ELR (cell line): ENCODE measurements around the gene SLC2A9.

ENCODE experiments used
- DNase-seq: peaks from one replicate; pipeline ENCODE4 v3.0.0-alpha.2; 2015; ENCODE audit warnings: low read depth

The SLC2A9 gene

DNA sequence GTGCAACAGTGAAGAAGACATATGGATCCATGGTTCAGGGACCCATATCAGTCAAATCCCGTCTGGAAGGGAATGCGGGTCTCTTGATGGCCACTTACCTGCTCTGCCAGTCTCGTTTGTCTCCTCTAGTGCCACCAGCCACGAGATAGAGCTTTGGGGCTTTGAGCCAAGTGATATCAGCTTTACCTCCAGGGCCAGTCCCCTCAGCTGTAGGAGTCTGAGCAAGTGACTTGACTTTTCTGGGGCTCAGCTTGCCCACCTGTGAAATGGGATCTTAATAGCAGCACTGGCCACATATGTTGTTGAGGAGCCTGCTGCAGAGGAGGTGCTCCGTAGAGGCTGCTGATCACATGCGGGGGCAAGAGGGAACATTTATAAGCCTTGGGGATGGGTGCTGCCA, 1.2 kb downstream of the SLC2A9 start:
- no peak for DNase-seq

DNA sequence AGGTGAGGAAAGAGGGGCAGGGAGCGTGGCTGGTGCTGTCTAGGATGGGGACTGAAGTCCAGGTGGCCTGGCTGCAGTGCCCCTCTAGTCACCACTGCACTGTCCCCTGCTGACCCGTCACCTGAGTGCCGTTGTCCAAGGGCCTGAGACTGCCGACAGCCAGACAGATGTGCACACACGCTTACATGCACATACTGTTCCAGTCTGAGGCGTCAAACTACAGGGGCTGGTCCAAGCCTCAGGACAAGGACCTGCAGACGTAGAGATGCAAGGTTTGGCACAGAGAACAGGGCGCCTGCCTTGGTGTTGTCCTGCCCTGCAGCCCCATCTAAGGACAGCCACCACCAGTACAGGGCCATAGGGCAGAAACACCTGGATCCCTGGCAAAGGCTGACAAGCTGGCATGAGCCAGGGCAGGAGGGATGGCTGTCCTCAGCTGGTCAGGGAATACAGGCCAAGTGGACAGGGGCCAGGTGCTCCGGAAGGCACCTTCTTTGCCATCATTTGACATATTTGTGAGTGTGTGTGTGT, 1.7 kb downstream of the SLC2A9 start:
- no peak for DNase-seq

DNA sequence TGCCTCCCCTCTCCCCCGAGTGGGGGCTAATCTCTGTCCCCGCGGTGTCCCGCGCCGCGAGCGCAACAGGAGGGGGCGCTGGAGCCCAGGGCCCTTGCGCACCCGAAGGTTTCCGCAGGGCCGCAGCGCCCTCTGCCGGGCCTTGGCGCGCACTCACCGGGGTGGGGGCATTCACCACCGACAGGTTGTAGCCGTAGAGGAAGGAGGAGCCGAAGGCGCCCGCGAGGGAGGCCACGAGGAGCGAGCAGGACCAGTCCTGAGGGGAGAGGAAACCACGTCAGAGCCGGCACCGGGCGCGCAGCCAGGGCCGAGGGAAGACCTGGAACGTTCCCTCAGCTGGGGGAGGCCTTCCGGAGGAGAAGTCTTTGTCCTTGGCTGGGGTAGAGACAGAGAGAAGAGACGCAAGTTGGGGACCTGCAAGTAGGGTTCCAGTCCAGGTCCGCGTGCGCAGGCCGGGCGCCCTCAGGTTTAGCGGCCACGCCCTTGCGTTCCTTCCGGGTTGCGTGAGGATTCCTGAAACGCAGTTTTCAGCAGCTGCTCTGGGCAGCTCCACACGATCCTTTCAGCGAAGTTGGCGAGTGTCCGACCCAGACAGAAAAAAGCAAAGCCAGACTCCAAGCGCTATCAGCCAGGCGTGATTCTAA, 2.4 kb downstream of the SLC2A9 start:
- peak; percentile 83 for DNase-seq

DNA sequence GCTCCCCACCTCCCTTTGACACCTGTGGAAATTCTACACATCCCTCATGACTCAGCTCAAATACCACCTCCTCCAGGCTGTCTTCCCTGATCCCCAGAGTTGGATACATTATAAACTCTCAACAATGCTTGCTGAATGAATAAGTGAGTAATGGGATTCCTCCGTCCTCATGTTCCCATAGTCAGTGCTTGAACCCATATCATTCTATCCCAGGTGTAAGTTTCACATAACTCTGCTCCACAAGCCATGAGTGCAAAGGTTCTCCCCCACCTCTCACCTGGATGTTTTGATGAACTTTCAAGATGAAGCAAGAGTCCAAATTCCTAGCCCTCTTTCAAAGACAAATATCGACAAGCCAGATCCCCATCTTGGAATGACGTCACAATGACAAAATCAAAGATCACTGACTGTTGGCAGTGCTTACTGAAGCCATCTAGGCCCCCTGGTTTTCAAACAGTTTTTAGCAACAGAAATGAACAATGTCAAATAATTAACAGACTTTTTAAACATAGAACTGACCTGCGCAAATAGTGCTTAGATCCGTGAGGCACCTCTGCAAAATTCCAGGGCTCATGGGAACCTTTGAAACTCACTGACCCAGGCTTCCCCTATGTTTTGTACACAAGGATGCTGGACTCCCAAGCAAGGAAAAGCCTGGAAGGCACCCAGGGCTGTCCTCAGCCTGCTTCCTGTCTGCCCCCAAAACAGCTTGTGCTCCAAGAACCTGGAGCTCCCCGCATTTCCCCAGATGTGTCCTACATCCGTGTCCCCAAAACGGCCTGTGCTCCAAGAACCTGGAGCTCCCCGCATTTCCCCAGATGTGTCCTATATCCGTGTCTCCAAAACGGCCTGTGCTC, 4.0 kb downstream of the SLC2A9 start:
- DNase-seq: no peak

DNA sequence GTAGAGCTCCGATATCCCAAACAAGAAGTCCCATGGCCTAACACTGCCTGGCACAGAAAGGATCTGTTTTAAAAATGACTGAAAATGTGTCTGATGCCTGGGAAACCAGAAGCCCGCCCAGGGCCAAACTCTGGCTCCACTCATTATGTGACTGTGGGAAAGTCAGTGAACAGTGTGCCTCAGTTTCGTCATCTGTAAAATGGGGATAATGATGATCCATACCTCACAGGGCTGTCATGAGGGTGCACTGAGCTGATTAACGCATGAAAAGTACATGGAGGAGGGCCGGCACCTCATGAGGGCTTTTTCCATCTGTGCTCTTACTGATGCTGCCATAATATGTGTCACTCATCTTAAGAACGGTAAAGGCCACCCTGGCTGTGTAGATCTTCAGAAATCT, 5.1 kb downstream of the SLC2A9 start:
- no peak for DNase-seq

DNA sequence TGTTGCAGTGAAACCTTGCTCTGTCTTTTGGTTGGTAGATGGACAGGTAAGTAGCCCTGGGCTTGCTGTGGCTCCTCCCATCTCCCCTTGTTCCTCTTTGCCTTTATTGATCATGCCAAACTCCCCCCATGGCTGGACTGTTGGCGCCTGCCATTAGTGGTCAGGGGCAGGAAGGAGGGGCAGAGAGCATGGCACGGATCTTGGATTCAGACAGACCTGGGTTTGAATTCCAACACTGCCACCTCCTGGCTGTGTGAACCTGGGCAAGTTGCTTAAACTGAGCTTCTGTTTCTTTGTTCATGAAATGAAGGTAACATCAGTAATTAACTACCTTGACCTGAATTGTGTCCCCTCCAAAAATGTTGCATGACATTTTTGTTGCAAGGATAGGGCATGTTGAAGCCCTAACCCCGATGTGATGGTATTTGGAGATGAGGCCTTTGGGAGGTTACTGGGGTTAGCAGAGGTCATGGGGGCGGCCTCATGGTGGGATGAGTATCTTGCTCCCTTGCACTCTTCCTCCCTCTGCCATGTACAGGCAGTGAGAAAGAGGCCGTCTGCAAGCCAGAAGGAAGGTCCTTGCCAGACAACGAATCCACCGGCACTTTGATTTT, 6.0 kb downstream of the SLC2A9 start:
- peak; percentile 30 for DNase-seq

DNA sequence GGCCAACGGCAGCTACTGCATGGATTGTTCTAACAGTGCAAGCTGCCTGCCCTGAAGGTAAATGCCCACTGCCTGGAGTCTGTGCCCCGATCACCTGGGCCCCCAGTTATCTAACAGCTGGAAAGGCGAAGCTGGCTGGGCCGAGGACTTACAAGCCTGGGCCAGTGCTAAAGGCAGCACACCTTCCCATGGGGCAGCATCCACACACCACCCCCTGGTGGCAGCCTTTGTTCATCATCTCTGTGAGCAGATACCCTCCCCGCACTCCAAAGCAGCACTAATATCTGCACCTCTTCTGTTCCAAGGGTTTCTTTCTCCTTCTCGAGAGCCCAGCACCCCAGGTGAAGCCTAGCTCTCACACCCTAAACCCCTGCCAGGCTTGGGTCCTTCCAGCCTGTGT, 7.6 kb downstream of the SLC2A9 start:
- peak; percentile 19 for DNase-seq

DNA sequence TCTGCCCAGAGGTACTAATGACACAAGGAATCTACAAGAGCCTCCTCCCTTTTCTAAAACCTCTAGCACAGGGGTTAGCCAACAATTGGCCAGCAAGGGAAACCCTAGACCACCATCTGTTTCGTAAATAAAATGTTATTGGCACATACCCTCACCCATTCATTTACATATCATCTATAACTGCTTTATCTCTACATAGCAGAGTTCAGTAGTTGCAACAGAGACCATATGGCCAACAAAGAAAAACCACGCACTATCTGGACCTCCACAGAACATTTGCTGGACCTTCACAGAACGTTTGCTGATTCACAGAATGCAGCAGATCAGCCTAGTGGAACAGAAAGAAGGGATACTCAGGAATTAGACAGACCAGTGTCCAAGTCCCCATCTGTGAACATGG, 9.4 kb downstream of the SLC2A9 start:
- no peak for DNase-seq

DNA sequence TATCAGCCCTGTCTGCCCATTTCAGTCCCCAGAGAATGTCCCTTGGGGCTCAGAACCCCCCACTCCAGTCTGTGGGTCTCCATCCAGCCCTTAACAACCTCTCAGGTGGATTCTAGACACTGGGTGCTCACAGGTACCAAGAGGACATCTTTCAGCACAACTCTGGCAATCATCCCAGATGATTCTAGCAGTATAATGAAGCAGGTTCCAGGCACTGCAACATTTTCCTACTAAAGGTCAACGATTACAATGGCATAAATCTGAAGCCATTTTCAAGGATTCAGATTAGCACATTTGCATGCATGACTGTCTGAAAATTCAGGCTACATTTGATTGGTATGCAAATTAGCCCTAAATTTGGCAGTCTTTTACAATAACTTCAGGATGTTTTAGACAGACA, 10.0 kb downstream of the SLC2A9 start:
- DNase-seq: no peak

DNA sequence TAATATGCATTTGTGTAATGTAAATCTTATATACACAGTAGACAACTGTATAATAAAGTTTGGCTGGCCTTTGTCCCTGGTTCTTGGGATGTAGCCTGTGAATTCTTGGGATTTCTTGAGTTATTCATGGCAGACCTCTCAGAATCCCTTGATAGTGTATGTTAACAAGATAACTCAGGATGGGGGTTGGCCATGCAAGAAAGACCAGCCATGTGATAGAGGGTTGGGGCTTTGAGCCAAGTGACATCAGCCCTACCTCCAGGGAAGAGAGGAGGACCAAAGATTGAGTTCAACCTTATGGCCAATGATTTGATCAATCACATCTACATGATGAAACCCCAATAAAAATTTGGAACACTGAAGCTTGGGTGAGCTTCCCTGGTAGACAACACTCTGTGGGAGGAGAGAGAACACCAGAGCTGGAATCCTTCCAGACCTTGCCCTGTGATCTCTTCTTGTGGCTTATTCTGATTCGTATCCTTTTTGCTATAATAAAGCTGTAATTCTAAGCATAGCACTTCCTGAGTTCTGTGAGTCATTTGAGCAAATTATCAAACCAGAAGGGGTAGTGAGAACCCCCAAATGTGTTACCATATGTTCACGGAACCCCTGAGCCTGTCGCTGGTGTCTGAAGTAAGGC, 11.3 kb downstream of the SLC2A9 start:
- no peak for DNase-seq

DNA sequence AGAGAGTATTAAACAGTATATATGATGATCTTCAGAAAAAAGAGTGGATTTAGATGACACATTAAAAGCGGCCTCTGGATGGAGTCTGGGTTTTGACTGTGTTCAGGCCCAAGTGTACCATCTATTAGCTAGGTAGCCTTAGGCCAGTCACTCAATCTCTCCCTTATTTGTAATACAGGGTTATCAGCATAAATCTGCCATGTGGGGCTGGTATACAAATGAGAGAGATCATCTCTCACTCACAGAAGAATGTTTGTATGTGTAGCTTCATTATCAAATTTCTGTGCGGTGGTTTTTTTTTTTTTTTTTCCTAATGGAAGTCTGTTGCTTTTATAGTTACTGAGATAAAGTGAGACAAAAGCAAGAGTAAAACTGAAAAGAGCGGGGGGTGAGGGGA, 12.7 kb downstream of the SLC2A9 start:
- no peak for DNase-seq

DNA sequence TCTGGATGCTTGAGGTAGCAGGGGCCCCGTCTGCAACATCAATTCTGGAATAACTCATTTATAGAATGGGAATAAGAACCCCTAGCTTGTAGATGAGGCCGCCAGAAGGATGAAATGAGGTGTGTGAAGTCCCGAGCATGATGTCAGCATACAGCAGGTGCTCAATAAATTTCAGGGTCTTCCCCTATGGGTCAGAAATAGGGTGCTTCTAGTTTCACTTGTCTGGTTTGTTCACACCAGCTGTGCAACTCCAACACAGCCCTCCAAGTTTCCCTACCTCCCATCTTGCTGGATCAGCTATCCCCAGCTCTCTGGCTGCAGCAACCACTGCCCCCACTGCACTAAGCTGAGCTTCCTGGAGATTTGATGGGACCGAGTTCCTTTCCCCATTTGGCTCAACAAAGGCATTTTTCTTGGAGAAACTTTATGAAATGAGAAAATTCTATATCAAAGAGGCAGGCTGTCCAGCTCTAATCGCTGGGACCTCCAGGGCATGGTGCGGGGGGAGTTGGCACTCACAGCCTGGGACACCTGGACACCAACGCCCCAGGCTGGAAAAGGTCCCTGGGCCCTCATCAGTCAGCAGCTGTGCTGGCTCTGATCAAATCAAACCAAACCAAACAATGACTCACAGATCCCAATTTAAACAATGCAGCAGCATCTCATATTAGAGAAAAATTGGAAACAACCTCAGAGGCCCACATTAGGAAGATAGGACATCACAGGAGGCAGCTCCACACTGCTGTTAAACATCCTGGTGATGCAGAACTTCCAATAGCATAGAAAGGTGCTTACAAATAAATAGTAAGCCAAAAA, 13.3 kb downstream of the SLC2A9 start:
- DNase-seq: no peak

DNA sequence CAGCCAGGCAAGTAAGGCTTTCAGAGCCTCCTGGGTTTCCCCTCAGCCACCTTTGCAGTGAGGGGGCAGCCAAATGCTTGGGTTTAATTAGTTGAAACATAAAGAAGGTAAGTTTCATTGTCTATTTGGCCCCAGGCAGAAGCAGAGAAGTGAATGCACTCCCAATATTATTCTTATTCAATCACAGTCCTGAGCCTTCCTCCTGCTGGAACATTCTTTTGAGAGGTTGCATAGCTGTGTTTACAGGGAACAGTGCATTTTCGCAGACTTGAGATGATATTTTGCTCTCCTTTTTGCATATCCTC, 13.9 kb downstream of the SLC2A9 start:
- DNase-seq: no peak

DNA sequence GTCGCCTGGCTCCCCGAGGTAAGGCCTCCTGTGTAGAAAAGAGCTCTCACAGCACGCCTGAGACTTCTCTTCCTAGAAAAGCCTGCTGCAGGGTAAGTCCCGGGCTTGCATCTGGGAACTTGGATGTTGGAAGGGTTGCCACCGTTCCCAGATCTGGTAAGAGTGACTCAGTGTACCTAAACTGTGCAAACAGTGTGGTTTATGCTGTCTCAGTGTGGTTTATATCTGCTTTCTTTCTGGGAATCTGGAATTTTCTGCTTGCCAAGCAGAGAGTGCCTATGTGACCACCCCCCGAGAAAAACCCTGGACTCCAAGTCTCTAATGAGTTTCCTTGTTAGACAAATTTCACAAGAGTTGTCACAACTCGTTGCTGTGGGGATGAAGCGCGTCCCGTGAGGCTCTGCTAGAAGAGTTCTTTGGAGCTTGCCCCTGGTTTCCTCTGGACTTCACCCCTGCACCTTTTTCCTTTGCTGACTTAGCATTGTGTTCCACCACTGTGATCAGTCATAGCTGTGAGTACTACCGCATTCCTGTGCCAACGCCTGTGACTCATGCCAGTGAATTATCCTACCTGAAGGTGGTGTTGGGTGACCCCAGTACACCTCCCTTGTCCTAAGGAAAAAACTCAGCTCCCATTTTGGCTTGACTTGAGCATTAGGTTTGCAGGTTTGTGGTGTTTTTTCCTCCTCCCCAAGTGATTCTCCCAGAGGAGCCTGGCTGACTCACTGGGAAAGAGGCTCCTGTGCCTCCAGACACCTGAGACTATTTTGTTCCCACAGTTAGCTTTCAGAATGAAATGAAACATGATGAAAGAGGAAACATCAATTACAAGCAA, 14.5 kb downstream of the SLC2A9 start:
- peak; percentile 17 for DNase-seq

DNA sequence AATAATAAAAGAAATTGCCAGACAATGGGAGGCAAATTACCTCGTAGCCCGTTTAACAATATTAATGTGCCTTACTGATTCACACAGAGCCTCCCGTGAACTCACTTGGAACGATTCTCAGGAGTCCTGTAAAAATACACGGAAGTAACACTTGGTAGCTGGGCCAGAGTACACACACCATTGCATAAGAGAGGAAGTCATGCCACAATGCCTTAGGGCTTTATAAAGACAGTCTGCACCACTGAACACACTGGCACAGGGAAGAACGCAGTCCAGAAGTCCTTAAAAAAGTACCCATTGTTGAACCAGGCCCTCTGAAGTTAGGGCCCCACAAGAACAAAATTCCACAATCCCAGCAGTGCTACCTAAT, 15.1 kb downstream of the SLC2A9 start:
- DNase-seq: no peak

DNA sequence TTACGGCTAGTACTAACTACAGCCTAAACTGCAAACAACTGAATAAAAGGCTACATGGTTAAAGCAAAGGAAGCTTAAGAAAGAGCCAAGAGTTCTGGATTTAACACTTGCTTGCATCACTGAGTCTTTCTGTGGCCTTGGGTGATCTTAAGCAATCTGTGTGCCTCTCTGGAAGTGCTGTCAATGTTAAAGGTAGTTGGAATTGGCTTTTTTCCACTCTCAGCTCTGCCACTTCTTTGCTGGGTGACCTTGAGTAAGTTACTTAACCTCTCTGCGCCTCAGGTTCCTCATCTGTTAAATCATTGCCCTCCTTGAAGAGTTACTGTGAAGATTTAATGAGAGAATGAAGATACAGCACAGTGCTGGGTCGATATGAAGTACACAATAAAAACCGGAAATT, 15.7 kb downstream of the SLC2A9 start:
- no peak for DNase-seq

DNA sequence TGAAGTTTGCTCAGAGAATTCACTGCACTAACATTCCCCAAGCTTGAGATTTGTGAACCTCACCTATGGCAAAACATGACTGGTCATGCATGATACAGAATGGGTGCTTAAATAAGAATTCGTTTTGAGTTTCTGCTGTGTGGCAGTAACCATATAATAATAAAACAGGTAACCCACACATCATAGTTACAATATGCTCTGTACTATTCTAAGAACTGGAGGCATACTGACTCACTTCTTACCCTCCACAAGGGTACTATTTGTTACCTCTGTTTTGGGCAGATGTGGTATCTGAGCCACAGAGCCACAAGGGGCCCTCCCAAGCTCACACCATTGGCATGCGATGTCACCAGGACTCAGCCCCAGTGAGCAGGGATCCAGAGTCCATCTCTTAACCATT, 17.6 kb downstream of the SLC2A9 start:
- no peak for DNase-seq

DNA sequence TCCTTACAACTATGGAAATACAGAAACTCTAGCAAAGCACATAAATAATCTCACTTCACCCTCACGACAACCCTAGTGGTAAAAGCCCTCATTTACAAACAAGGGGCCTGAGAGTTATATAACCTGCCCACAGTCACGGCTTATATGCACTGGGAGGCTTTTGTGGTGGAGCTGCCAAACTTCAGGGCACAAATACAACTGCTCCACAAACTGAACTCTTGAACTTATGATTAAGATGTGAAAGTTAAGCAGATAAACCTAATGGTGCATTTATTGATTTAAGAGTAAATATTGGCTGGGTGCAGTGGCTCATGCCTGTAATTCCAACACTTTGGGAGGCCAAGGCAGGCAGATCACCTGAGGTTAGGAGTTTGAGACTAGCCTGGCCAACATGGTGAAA, 19.0 kb downstream of the SLC2A9 start:
- DNase-seq: no peak

DNA sequence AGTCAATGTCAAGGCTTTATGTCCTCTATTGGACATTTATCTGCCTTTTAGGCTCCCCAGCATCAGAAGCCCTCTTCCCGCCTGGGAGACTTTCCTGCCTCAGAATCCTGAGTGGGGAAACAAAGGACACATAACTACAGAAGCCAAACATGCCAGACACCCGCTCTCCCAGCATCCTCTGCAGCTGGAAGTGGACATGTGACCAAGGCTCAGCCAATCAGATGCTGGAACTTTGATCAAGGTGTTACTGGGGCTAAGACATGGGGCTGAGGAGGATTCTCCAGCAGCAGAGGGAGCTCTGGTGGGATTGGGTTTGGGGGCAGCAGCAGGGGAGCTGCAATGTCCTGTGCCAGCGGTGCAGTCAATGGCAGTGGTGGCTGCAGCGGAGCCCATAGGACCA, 19.5 kb downstream of the SLC2A9 start:
- no peak for DNase-seq

DNA sequence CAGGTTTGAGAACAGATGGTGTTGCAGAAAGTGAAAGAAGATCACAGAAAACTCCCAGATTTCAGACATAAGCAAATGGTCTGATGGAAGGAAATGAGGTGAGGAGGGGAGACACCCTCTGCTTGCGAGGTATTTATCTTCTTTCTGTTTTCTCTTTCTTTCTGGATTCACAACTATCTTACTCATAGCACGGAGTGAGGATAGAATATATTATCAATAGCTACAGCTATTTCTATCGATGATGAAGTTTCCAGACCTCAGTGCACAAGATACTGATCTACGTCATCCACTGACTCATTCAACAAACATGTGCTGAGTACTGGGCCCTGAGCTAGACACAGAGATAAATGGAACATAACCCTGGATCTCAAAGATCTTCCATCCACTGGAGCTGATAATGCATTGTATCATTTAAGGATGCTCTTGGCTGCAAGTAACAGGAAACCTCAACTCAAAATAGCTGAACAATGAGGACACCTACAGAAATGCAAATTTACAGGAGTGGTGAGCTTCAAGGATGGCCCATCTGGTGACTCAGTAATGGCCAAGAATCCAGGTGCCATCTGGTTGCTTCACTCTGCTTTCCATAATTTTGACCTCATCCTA, 21.2 kb downstream of the SLC2A9 start:
- DNase-seq: peak; percentile 52

DNA sequence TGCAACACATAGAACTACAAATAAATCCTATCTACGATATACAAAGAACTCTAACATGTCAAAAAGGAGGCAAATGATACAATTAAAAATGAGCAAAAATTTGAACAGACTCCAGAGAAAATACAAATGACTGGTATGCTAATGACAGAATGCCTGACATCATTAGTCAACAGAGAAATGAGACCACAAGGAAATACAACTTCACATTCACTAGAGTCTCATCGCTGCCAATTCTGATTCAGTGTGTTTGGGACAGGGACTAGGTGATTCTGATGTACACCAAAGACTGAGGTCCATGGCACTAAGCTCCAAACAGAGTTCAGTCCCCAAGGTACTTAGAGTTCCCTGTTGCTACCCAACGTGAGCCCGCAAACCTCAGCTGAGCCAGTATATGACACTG, 23.4 kb downstream of the SLC2A9 start:
- peak; percentile 5 for DNase-seq
